BJ (cell line): ENCODE results near the gene SPATA18. TPM values are rescaled to one million over a fixed set of nuclear protein-coding genes. Genes with fewer than 3 reads are reported as not detected.

ENCODE experiments used
- CTCF ChIA-PET: fragments of 350-600 bp; formaldehyde crosslinking; extraction: SDS; loops from one replicate; lab custom pipeline; 2021; ENCODE audit warnings: antibody characterized with exemption, inconsistent platforms; lab: Yijun Ruan, JAX
- POLR2A ChIA-PET: fragments of 300-600 bp; sonication (Branson Sonifier 250); formaldehyde crosslinking; extraction: SDS; loops from one replicate; lab custom pipeline; 2021; ENCODE audit warnings: antibody characterized with exemption; lab: Charles Lee
- DNase-seq: peaks from one replicate; pipeline ENCODE4 v3.0.0-alpha.2; 2011; ENCODE audit warnings: low read depth
- H3K27me3 ChIP-seq: 2 replicates; pipeline ENCODE4 v1.6.0; 2011; ENCODE audit warnings: low read length; ENCODE audit not compliant: control insufficient read depth, insufficient read depth
- H3K36me3 ChIP-seq: 2 replicates; pipeline ENCODE4 v1.5.1; 2011; ENCODE audit warnings: low read length; ENCODE audit not compliant: control insufficient read depth, insufficient read depth
- H3K4me3 ChIP-seq: 2 replicates; pipeline ENCODE4 v1.5.1; 2011; ENCODE audit warnings: low read depth, mild to moderate bottlenecking, control low read depth, low read length
- polyA plus RNA-seq: library from polyadenylated mRNA; depleted of rRNA; stranded (reverse); fragments of >200 nt; gene quantifications from 2 replicates; pipeline ENCODE4 v1.2.3, GENCODE V29; 2011
- TF ChIP-seq, protein P1 (sequence below): IDR thresholded peaks from 2 replicates; pipeline ENCODE4 v1.5.1; 2011; ENCODE audit warnings: low read depth, mild to moderate bottlenecking, control low read depth, inconsistent platforms, low read length, moderate library complexity; ENCODE audit not compliant: insufficient read depth

Gene SPATA18
- polyA plus RNA-seq, 1 experiment: 10.6 TPM

DNA sequence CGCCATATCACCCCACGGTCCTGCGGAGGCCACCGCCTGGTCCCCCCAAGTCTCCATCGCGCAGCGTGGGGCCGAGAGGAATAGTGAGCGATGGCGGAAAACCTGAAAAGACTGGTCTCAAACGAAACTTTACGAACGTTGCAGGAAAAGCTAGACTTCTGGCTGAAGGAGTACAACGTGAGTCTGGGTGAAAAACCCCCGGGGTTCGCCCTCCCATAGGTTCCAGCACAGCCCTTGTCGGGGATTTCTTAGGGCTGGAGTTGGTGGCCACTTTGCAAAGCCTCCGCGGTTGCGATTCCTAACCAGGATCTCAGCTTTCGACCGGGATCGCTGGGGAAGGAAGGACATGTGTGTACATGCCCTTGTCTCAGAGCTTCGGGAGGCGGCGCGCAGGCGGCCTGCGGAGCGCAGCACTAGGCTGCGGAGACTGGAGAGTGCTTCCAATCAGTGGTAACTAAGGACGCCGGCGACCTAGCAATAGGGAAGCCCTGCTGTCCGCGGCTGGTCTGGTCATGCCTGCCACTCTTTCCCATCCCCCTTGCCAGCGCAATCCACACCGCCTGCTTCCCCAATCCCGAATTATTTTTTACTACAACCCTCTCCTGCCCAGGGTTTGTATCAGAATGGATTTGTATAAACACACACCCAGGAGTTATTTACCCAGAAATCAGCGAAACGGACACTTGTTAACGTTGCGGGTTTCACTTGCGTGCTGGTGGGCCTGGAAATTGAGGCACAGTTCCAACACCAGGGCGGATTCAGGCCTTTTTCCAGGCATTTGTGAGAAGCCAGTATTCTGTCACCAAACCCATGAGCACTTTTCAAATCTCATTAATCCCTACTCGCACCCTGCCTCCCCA lies 741 bp downstream of the SPATA18 start:
- CTCF ChIA-PET: no interaction called here
- POLR2A ChIA-PET: interaction anchor here (0.6 kb wide), 1 partner anchor 19 kb away, joined by 4 read pairs; no protein-coding TSS in a partner anchor
- H3K4me3 ChIP-seq: peak overlapping the region; percentile 76
- peak; percentile 47 for DNase-seq
- TF ChIP-seq, protein P1, sequence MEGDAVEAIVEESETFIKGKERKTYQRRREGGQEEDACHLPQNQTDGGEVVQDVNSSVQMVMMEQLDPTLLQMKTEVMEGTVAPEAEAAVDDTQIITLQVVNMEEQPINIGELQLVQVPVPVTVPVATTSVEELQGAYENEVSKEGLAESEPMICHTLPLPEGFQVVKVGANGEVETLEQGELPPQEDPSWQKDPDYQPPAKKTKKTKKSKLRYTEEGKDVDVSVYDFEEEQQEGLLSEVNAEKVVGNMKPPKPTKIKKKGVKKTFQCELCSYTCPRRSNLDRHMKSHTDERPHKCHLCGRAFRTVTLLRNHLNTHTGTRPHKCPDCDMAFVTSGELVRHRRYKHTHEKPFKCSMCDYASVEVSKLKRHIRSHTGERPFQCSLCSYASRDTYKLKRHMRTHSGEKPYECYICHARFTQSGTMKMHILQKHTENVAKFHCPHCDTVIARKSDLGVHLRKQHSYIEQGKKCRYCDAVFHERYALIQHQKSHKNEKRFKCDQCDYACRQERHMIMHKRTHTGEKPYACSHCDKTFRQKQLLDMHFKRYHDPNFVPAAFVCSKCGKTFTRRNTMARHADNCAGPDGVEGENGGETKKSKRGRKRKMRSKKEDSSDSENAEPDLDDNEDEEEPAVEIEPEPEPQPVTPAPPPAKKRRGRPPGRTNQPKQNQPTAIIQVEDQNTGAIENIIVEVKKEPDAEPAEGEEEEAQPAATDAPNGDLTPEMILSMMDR: no peak
- H3K36me3 ChIP-seq: no peaks in the 10 kb centered on the region
- peaks cover 1% of the 10 kb centered on the region; the same call in 1 of the 2 replicates for H3K27me3 ChIP-seq

DNA sequence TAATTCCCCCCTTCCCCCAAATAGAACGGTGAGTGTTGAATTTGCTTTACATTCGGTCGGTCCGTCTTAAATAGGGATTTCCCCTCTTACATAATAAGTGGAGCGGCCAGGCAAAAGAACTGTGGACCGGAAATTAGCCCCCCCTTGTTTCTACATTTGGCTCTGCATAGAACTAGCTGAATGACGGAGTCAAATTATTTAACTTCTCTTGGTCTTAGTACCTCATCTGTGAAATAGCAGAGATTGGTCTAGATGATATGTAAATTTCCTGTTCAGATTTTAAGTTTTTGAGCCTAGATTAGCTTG lies 1.3 kb downstream of the SPATA18 start:
- POLR2A ChIA-PET: no interaction called here
- no peak for DNase-seq

DNA sequence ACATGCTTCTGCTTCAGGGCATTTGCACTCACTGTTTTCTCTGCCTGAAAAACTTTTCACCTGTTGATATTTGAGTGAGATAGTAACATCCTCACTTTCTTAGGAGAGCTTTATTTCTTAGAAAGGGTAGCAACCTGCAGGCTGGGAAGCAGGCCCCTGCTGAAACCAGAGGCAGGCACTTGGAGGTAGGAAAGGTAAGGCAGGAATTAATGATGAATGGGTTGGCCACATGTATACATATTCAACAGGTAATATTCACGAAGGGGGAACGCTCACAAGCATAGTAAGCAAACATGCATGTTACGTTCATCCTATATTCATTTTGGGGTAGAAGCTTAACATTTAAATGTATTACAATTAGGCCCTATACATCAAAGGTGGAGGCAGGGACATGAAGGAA lies 3.1 kb downstream of the SPATA18 start:
- no peaks in the 10 kb centered on the region for H3K27me3 ChIP-seq
- CTCF ChIA-PET: interaction anchor here (1.2 kb wide), 1 partner anchor 49 kb away, joined by 3 read pairs; no protein-coding TSS in a partner anchor
- POLR2A ChIA-PET: no interaction called here
- TF ChIP-seq, protein P1: no peak
- DNase-seq: no peak
- H3K4me3 ChIP-seq: no peak overlapping the region
- no peaks in the 10 kb centered on the region for H3K36me3 ChIP-seq

More for the DNA sequence above, 1.3 kb downstream of the SPATA18 start:
- Histone ChIP-seq H3K27me3 (peaks cover 1% of the 10 kb centered on the region; the same call in 1 of the 2 replicates), H3K36me3 (no peaks in the 10 kb centered on the region), H3K4me3 (peak overlapping the region; percentile 76)
- CTCF ChIA-PET: no interaction called here
- TF ChIP-seq, protein P1: no peak

GRCh38 chr4:52057196-52057595 lies 6.1 kb downstream of the SPATA18 start:
- POLR2A ChIA-PET: no interaction called here
- TF ChIP-seq, protein P1: no peak
- H3K36me3 ChIP-seq: 0 out of 2 replicates have a peak, but pooled peaks cover 2% of the 10 kb centered on the region
- H3K27me3 ChIP-seq: no peaks in the 10 kb centered on the region
- no peak for DNase-seq
- no peak overlapping the region for H3K4me3 ChIP-seq
- CTCF ChIA-PET: no interaction called here

DNA sequence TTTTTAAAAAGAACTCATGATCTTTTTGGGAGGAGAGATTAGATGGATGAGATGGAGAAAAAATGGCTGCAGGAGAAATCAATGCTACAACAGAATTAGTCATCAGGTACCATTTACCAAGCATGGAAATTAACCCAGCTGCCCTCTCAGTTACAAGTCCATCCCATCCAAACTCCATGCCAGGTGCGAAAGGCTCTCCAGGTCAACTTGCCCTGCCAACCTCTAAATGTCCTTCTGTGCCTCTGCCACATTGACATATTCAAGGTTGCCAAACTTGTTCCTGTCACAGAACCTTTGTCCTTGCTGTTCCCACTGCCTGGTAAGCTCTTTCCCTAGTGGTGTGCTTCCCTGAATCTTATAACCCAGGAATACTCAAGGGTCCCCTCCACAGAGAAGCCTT lies 7.2 kb downstream of the SPATA18 start:
- ChIA-PET CTCF (interaction anchor here (1.5 kb wide), 1 partner anchor 15 kb away, joined by 3 read pairs; no protein-coding TSS in a partner anchor), POLR2A (no interaction called here)
- no peak for DNase-seq
- Histone ChIP-seq H3K36me3 (0 out of 2 replicates have a peak, but pooled peaks cover 2% of the 10 kb centered on the region), H3K27me3 (no peaks in the 10 kb centered on the region), H3K4me3 (no peak overlapping the region)
- TF ChIP-seq, protein P1: no peak
